HG02642 (cell line): ENCODE measurements around the gene SPTAN1.

Experiments used
- ATAC-seq: cut with Tn5 transposase; IDR thresholded peaks from one replicate; pipeline ENCODE4 v1.9.1; 2021; ENCODE audit warnings: mild to moderate bottlenecking; ENCODE audit not compliant: unreplicated experiment, poor library complexity

The SPTAN1 gene

DNA sequence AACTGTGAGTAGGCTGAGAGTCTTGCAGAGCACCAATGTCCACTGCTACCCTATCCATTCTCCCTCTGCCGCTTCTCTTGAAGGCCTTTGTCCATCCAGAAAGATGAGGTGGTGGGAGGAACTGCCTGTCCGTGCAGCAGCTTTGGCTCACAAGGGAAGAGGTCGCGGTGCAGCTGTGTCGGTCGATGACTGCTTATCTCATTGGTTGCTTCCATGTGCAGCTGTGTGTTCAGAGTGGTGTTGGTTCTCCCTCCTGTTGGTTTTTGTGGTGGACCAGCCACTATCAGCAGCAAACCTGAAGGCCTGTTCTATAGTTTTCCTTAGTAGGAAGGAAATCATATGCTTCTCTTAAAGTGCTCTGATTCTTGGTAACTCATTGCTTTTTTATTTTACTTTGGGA lies 40.7 kb downstream of the SPTAN1 start:
- no peak for ATAC-seq

DNA sequence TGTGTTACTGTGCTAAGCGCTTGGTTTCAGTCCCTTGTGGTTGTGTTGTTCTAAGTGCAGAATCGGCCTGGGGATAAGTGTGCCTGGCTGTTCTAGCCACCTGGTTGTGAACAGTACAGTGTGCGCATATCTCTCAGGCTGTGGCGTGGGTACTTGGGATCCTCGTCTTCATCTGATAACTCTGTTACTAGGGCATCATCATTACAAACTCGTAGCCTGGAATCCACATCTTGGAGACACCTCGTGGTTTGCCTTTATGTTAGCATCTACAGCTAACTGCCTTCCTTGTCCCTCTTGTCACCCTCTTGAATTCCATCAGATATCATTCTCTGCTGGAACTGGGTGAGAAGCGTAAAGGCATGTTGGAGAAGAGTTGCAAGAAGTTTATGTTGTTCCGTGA lies 41.5 kb downstream of the SPTAN1 start:
- ATAC-seq, result no peak

DNA sequence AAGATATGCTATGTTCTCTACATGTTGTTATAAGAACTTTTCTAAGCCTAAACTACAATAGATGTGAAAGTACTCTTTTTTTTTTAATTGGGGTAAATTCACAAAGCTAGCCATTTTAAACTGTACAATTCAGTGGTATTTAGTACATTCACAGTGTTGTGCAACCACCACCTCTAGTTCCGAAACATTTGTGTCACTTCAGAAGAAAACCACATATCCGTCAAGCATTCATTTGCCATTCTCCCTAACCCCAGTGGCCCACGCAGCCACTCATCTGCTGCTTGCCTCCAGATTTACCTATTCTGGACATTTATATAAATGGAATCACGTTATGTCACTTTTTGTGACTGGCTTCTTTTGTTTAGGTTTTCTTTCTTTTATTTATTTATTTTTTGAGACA lies 43.1 kb downstream of the SPTAN1 start:
- ATAC-seq, result no peak

DNA sequence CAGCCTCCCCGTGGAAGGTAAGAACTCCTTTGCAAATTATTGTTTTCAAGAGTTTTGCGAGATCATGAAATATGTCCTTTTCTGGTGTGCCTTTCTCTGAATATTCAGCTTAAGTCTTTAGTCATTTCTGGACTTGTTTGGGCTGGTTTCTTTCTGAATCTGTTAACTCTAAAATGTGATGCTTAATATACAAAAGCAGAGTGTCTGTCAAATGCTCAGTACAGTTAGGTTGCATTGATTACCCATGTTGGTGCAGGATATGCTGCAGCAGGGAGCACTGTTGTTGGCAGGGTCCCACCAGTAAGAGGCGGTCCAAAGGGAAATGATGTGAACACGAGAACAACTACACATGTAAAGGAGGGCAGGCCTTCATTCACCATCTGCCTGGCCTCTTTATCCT lies 47.7 kb downstream of the SPTAN1 start:
- no peak for ATAC-seq

DNA sequence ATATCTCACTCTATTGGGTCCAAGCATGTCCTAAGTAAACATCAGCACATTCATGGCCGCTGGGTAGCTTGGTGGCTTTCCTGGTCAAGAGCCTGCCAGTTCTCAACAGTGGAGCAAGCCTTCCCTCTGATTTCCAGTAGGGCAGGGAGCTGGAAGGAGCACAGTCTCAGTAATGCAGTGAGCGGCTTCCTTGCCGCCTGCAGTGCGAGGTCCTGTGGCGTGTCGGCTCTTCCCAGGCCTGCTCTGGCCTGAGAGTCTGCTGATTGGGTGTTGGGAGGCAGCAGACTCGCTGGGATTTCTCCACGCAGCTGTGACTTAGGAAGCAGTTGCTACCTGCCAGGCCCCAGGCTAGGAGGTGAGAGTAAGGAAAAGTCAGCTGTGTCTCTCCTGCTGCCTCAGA lies 51.3 kb downstream of the SPTAN1 start:
- ATAC-seq, result no peak

DNA sequence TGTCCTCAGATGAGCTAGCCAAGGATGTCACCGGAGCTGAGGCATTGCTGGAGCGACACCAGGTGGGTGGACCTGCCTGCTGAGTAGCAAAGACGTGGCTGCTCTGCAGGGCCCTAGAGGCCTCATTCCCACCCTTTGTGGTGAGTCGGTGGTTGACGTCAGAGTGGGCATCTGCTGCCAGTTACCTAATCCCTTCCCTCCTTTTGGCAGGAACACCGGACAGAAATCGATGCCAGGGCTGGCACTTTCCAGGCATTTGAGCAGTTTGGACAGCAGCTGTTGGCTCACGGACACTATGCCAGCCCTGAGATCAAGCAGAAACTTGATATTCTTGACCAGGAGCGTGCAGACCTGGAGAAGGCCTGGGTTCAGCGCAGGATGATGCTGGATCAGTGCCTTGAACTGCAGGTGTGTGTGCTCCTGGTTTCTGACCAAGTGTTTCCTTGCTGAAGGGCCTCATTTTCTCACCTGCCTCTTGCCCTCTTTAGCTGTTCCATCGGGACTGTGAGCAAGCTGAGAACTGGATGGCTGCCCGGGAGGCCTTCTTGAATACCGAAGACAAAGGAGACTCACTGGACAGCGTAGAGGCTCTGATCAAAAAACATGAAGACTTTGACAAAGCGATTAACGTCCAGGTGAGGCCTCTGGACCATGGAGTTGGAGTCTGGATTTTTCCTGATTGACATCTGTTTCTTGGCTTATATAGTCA lies 55.4 kb downstream of the SPTAN1 start:
- no peak for ATAC-seq

DNA sequence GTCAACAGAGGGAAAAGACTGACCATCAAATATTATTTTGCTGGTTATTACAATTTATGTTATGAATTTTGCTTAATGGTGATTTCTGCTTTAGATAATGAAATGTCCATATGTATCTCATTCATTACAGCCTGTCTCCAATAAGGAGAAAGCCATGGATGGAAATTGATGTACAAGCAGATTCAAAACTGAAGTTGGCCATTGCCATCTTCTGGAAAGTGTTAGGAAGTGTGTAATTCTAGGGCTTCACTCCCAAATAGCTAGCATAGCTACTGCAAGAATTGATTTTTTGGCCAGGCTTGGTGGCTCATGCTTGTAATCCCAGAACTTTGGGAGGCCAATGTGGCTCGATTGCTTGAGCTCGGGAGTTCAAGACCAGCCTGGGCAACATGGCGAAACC lies 58.5 kb downstream of the SPTAN1 start:
- ATAC-seq, result no peak

DNA sequence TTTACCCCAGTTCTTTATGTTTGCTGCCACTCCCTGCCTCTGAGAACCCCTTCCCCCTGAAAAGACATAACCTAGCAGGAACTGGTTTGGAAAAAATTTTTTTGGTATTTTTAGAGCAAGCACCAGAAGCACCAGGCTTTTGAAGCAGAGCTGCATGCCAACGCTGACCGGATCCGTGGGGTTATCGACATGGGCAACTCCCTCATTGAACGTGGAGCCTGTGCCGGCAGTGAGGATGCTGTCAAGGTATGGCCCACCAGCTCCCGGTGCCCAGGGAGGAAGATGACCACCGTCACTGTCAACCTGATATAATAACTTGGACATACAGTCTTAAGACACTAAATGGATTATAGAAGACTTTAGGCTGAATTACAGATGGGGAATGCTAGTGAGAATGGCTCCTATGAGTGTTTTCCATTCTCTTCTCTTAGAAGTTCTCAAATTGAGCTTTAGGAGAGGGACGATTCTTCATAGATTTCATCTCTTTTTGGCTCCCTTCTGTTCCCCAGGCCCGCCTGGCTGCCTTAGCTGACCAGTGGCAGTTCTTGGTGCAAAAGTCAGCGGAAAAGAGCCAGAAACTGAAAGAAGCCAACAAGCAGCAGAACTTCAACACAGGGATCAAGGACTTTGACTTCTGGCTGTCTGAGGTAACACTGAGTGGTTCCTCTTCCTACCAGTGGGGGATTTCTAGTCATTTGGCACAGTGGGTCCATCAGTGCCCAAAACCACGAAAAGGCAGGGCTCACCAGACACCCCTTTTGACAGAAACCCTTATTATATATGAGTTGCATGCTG lies 59.4 kb downstream of the SPTAN1 start:
- no peak for ATAC-seq

DNA sequence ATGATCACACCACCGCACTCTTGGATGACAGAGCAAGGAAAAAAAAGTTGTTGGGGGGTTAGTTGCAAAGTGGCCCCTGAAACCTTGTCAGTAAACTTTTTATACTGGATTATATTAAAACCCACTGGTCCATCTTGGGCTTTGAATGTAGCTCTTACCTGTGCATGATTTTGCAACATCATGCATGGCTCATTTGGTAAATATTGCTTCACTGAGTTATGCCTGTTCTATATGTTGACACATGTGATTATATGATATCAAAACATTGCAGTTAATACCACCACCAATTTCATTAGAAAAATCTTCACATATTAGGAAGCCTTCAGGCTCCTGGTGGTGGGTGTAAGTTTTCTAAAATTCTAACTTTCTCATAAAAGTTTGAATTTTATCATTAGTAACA lies 62.3 kb downstream of the SPTAN1 start:
- no peak for ATAC-seq

DNA sequence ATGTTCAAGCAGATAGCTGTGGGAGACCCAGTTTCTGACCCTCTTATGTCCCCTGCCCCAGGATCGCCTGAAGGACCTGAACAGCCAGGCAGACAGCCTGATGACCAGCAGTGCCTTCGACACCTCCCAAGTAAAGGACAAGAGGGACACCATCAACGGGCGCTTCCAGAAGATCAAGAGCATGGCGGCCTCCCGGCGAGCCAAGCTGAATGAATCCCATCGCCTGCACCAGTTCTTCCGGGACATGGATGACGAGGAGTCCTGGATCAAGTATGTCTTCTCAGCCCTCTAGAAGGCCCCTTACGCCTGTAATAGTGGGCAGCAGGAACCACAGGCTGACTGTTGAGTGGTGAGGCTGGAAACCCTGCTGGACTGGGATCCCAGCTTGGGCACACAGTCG lies 63.2 kb downstream of the SPTAN1 start:
- no peak for ATAC-seq

DNA sequence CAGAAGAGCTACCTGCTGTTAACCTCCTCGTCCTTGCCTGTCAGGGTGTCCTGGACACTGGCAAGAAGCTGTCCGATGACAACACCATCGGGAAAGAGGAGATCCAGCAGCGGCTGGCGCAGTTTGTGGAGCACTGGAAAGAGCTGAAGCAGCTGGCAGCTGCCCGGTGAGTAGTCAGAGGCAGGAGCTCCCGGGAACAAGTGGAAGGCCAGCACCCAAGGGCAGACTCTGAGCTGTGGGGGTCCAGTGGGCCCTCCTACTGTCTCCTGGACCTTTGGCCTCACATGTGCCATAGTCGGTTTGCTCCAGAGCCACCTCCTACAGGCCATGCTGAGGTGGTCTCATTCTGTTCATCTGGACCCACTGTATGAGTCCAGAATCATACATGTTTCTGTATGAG lies 65.6 kb downstream of the SPTAN1 start:
- ATAC-seq, result no peak

DNA sequence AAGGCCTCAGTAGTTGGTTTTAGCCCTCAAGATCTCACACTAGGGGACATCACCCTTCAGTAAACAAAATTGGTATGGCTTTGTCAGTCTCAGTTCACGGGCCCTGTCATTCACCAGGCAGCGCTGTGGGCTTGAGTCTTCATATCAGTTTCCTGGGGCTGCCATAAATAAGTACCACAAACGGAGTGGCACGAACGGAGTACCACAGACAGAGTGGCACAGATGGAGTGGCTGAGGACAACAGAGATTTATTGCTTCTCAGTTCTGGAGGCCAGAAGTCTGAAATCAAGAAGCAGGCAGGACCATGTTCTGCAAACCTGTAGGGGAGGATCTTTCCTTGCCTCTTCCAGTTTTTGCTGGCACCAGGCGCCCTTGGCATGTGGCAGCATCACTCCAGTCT lies 66.7 kb downstream of the SPTAN1 start:
- no peak for ATAC-seq

DNA sequence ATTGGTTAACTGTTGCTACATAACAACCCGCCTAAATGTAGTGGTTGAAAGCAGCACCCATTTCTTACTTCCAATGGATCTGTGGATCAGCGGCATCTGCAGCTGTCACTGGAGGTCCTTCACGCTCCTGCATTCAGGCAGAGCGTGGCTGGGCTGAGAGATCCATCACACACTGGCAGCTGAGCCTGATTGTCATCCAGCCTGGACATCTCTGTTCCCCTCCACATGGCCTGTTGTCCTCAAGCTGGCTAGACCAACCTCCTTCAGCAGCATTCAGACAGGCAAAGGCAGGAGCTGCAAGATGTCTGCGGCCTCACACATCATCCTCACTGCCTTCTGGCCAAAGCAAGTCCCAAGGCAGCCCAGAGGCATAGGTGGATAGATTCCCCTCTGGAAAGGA lies 67.4 kb downstream of the SPTAN1 start:
- ATAC-seq, result no peak

DNA sequence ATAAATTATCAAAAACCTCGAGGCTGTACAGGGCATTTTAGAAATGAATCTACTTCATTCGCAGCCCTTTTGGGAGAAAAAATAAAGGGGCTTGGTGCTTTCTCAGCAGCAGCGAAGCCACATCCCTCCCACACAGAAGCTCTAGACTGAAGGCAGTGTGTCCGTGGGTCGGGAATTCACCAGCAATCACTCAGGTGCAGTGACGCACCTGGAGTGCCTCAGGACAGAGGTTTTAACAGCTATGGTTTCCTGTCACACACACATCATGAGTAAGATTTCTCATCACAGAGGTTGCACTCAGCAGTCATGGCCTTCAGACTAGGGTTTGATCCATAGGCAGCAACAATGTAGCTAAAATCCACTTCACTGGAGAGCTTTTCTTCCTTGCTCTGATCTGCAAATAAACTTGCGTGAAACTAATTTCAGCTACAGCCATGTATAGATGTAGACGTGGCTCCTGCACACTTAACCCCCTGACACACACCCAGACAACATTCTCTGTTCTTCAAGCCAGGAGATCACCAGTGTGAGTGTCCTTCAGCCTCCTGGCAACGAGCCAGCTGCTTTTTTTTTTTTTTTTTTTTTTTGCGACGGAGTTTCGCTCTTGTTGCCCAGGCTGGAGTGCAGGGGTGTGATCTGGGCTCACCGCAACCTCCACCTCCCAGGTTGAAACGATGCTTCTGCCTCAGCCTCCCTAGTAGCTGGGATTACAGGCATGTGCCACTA lies 69.5 kb downstream of the SPTAN1 start:
- ATAC-seq, result no peak

DNA sequence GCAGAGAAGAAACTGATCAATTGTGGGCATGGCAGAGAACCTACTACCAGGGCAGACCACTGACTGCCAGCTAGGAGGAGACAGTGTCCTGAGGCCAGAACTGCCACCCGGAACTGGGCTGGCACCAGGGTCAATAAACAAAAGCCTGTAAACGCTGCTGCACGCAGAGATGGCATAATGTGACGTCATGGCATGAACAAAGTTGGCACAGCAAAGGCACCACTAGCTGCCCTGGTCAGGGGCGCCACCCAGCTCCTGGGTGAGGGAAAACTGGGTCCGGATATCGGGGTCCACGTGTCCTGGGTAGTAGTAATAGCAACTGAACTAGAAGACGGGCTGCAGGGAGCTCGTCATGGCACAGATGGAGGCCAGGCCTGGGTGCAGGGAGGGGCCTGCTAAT lies 72.2 kb downstream of the SPTAN1 start:
- ATAC-seq, result no peak

DNA sequence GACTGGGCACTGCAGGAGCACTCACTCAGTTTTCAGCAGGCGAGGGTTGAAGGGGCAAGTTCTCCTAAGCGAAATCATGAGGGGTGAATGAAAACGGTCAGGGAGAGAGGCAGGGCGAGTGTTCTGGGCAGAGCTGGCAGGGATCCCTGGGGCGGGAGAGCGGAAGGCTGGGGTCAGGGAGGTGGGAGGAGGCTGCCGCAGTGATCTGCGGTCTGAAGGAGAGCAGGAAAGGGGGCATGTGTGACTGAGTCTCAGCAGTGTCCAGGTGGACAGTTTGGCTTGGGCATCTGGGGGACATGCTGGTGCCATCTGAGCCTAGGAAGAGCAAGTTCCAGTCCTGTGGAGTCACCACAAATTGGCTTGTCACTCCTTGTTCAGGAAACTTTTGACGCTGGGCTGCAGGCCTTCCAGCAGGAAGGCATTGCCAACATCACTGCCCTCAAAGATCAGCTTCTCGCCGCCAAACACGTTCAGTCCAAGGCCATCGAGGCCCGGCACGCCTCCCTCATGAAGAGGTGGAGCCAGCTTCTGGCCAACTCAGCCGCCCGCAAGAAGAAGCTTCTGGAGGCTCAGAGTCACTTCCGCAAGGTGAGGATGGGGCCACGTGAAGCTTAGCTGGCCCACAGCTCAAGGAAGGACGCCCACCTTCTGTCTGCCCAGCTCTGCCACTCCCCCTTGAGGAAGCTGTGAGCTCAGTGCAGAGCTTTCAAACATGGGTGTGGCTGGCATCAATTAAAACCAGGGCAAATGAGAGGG lies 73.2 kb downstream of the SPTAN1 start:
- no peak for ATAC-seq

DNA sequence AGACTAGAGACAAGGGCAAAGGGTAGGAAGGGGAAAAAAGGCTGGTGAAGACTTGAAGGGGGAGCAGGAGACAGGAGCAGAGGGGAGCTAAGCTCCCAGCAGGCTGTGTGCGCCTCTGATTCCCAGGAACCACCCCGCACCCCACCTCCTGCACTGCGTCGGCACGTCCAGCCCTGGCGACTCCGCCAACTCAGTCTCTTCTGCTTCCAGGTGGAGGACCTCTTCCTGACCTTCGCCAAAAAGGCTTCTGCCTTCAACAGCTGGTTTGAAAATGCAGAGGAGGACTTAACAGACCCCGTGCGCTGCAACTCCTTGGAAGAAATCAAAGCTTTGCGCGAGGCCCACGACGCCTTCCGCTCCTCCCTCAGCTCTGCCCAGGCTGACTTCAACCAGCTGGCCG lies 73.8 kb downstream of the SPTAN1 start:
- ATAC-seq, result no peak

DNA sequence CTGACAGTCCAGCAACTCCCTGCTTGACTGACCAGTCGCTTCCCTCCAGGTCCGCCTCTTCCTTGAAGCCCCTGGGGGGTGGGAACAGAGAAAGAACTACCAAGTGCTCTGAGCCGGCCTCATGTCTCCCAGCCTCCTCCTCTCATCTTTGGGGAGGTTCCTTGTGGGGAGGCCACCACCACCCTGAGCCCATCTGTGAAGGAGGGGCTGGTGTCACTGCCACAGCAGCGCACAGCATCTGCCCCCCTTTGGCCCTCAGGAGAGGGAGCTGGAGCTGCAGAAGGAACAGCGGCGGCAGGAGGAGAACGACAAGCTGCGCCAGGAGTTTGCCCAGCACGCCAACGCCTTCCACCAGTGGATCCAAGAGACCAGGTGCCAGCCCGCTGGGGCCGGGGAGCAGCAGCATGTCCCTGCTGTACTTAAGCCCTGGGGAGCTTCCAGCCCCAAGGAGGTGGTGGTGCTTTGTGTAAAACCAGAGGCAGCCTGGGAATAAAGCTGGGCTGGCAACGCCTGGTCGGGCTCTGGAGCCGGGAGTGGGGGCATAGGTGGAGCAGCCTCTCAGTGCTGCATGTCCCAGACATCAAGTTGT lies 74.8 kb downstream of the SPTAN1 start:
- no peak for ATAC-seq

DNA sequence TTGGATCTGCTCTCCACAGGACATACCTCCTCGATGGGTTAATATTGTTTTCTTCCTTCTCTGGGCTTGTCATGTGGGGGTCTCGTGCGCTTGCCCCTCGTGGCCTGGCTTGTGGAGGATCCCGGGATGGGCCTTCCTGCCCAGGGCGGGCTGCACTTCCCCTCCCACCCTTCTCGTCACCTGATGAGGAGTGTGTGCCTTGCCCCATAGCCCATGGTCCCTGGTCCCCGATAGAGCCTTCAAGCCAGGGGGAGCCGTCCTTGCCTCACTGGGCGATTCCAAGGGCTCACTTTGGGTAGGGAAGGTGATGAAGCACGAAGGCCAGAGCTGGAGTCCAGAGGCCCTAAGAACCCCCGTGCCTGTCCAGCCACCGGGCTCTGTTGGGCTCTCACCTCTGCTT lies 75.5 kb downstream of the SPTAN1 start:
- no peak for ATAC-seq

DNA sequence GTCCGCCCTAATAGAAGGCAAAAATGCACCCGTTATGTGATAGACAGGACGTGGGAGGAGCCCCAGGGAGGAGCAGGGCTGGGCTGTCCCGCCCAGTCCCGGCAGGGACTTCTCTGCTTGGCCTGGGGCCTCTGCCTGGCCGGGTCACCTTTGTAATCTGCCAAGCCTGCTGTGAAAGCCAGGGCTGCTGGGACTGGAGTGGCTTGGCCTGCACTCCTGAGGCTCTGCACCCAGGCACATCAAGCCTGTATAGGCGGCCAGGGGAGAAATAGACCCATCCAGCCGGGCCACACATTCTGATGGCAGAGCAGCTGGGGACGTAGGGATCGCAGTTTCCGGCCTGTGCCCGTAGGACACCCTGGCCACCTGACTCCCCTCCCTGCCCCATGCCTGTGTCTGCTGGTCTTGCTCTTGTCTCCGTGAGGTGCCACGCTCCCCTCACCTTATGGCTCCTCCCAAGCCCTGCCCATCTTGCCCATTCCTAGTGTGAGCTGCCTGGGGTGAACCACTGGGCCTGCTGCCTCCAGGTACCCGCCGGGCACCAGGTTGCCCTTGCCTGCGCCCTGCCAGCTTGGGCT lies 76.2 kb downstream of the SPTAN1 start:
- ATAC-seq, result no peak
